SH-SY5Y (cell line): ENCODE measurements around the gene DCLK1.

Experiments used
- GATA2 ChIP-seq: IDR thresholded peaks from 2 replicates; pipeline ENCODE4 v1.6.1; 2011; ENCODE audit warnings: mild to moderate bottlenecking, low read depth, low read length
- GATA3 ChIP-seq: IDR thresholded peaks from 2 replicates; pipeline ENCODE4 v1.6.1; 2011; ENCODE audit warnings: low read depth, mild to moderate bottlenecking, low read length, moderate library complexity

DCLK1 gene

DNA sequence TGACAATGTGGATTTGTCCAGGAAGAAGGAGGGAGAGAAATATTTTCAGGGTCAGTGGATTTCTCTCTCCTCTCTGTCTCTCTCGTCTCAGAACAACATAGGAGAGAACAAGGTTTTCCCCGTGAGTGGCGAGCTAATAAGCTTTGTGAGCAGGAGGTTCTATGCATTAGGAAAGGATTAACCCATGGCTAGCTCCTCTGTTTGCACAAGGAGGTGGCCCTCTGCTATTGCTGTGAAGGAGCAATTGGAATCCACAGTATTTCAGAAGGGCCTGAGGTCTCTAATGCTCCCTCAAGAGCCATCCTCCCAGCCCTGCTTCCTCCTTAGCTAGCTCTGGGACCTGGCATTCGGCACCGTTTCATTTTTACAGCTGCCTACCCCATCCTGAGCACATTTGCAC lies 365.8 kb downstream of the DCLK1 start:
- TF ChIP-seq GATA3, result no peak
- no peak for TF ChIP-seq GATA2

DNA sequence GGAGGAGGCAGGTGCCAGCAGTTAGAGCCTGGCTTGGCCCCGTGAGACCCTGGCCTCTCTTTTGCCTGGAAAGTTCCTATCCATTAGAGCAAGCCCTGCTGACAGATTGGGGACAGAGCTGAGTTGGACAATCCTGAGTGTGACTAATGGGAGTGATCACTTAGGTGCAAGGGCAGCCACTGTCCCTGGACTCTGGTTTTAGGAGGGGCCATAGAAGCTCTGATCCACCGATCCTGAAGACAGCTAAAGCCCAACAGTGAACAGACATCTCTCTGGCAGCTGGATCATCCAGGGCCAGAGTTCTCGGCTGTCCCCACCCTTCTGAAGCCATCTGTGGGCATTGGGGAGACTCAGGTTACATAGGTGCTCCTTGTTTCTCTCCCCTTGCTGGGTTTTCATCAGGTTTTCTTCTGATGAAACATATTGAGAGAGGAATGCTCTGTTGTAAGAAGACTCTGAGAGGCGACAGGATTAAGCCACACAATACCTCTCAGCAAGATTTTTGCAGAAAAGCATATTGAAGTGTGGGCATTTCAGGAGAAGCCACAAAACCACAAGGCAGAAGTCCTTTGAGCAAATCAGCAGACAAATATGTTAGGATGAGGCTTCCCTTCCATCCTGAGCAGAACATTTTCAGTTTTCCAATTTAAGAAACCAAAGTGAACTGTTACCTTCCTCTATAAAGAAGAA lies 366.7 kb downstream of the DCLK1 start:
- TF ChIP-seq GATA3, result no peak
- TF ChIP-seq GATA2, result no peak

DNA sequence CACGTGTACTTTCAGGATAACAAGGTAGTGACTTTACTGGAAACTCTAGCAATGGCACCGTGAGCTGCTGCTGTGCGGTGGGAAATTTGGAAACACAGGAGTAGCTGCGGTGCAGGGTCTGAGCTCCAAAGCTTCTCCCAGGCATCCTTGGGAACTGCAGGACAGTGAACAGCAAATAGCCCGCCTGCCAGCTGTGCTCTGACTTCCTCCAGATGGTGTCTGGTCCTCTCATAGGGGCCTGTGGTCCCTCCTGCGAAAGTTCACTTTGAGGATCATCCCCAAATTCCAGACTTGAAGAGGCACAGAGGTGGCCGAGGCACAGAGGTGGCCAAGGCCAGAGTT lies 367.4 kb downstream of the DCLK1 start:
- TF ChIP-seq GATA3 (no peak), GATA2 (no peak)

DNA sequence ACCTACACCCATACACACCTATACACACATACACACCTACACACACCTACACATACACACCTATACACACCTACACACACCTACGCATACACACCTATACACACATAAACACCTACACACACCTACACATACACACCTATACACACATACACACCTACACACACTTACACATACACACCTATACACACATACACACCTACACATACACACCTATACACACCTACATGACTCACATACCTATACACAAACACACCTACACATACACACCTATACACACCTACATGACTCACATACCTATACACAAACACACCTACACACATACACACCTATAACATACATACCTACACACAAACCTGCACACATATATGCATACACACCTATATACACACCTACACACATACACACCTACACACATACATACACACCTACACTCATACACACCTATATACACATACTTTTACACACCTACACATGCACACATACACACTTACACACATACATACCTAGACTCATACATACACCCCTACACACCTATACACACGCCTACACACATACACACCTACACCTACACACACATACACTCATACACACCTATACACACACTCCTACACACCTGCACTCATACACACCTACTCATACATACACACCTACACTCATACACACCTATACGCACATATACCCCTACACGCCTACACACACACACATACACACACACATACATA lies 368.0 kb downstream of the DCLK1 start:
- no peak for TF ChIP-seq GATA2
- TF ChIP-seq GATA3, result no peak

DNA sequence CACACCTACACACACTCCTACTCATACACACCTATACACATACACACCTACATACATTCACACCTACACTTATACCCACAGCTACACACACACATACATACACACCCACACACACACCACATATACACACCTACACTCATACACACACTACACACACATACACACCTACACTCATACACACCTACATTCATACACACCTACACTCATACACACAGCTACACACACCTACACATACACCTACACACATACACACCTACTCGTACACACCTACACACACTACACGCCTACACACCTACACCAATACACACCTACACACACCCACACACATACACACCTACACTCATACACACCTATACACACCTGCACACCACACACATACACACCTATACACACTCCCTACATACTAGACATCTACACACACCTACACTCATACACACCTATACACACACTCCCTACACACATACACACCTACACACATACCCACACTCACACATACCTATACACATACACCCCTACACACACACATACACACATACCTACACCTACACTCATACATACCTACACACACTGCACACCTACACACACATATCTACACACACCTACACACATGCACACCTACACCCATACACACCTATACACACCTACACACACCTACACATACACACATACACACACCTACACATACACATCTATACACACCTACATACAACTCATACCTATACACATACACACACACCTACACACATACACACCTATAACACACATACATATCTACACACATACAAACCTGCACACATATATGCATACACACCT lies 369.5 kb downstream of the DCLK1 start:
- no peak for TF ChIP-seq GATA2
- no peak for TF ChIP-seq GATA3

DNA sequence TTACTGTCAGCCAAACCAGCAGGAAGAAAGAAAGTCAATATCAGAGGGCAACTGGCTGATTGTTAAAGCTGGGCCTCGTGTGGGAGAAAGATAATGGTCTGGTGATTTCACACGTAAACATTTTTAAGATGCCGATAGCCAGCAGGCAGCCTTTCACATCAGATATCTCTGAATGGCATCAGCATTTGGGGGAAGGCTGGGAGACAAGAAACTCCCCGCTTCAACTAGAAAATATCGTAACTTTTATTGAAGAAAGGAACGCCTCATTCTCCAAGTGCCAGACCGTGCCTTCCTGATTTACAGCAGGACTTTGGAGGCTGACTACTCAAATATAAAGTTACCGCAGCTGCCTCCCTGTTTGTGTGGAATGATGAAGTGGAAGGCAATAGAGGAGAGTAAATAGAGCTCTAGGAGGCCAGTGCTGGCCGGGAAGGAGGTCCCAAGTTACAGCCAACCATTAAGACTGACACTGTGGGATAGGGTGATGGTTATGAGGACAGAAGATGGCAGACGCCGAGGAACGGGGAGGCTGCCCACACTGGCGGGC lies 370.4 kb downstream of the DCLK1 start:
- TF ChIP-seq GATA2 (no peak), GATA3 (no peak)

DNA sequence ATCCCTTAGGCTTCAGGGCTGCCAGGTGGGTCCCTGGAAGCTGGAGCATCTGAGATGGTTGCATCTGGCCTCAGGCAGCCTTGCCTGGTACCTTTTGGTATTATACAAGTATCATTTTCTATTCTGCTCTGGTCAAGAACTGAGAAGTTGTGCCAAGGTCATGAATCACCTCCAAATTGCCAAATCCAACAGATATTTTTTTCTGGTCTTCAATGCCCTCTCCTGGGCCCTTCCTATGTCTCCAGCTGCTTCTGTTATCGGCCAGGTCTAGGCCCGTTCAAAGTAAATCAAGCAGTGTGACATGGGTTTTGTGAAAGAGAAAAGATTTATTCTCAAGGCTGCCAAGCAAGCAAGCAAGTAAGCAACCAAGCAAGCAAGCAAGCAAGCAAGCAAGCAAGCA lies 383.6 kb downstream of the DCLK1 start:
- TF ChIP-seq GATA2 (no peak), GATA3 (no peak)

DNA sequence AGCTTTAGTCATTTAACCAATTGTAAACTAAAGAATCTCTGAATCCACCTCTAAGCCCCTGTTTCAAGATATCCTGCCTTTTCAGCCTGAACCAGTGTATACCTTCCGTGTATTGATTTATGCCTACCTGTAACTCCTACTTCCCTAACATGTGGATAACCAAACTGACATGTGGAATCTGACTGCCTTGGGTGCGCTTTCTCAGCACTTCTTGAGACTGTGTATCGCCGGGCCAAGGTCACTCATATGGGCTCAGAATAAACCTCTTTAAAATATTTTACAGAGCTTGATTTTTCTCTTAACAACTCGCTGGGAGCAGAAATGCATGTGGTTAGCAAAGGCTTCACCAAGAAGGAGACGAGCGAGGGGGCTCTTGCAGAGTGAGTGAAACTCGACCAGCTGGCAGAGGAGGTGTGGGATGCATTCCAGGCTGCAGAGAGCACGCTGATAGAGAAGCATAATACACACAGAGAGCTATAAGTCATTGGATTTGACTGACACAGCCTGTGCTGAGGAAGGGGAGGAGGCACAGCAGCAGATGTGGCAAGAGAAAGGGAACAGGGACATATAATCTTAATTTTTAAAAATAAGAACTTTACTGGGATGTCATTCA lies 386.5 kb downstream of the DCLK1 start:
- no peak for TF ChIP-seq GATA2
- no peak for TF ChIP-seq GATA3

DNA sequence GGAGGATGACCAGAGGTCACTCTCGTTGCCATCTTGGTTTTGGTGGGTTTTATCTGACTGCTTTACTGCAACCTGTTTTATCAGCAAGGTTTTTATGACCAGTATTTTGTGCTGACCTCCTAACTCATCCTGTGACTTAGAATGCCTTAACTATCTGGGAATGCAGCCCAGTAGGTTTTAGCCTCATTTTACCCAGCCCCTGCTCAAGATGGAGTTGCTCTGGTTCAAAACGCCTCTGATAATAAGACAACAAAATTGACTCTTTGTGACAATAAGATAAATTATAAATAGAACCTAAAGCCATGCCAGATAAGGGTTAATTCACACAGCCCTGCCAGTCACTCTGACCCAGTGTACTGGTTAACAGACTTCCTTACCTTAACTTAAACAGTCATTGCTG lies 387.0 kb downstream of the DCLK1 start:
- no peak for TF ChIP-seq GATA3
- no peak for TF ChIP-seq GATA2

DNA sequence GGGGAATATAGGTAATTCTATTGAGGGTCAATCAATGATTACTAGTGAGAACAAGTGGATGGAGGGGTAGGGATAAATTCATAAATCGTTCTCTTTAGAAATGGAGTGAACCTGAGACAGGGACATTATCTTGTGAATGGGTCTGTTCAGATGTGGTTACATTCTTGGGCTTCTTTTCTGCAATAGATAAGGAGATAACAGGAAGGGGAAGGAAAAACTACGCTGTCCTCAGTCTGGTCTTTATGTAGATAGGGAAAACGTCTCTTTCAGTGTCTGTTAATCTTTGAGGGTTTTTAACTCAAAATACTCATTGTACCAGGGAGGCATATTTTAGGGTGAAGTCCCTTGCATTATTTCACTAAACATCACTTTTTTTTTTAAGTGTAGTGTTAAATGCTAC lies 388.0 kb downstream of the DCLK1 start:
- TF ChIP-seq GATA2 (no peak), GATA3 (no peak)

DNA sequence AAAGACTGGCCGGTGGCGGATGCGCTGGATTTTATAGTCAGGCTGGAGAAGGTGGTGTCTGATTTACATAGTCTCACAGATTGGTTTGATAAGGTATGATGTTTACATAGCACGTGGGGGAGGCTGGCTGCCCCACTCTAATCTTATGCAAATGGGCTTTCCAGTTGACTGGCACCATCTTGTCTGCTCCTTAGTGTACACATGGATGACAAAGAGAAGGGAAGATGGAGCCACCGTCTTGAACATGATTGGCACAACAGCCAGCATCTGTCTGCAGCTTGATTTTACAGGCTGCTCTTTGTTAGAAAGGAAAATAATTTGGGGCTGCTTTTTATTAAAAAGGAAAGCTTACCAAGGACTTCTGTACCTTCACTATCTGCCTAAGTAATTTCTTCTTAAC lies 389.5 kb downstream of the DCLK1 start:
- TF ChIP-seq GATA2 (no peak), GATA3 (no peak)

DNA sequence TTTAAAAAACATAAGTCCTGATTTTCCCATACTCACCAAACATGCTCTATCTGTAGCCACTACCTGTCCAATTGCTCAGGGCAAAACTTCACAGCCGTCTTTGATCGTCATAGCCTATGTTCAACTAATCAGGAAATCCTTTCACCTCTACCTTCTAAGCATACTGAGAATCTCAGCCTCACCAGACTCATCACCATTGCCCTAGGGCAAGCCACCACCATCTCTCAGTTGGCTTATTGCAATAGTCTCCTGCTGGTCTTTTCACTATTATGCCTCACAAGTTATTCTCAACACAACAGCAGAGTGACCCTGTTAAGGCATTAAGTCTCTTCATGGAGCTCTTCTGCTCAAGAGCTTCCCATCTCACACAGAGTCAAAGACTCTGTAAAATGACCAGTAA lies 394.3 kb downstream of the DCLK1 start:
- TF ChIP-seq GATA3 (no peak), GATA2 (no peak)

DNA sequence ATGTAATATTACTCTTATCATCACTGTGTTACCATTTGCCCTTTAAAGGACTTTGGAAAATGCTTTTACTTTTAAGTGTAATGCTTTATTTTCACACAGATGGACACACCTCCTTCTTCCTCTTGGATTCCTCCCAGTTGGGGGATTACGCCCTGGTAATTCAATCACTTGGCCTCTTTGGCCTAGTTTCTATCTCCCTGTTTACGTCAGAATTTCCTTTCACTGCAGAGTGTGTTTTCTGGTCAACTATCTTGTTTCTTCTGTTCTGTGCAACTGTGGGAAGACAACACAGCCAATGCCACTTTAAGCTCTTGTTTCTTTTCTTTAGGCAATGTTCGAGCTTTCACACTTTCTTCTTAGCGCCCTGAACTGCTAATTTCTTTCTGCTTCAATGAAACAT lies 397.4 kb downstream of the DCLK1 start:
- TF ChIP-seq GATA2, result no peak
- no peak for TF ChIP-seq GATA3

DNA sequence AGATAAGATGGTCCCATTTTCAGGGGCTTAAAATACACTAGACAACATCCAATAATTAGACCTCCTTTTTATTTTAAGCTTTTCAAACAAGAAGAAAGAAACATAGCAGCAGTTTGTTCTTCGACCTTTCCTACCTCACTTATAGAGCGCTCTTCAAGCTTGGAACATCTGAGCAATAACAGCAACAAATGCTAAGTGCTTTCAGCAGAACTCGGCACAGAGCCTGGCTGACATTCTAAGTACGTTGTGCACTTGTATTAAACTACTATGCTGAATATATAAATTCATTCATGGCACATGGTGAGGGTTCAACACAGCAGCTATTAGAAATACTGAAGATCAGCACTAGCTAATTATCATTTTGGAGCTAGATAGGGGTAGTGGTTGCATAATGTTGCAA lies 398.6 kb downstream of the DCLK1 start:
- TF ChIP-seq GATA2 (no peak), GATA3 (no peak)
